Liver (tissue), 9 donors: ENCODE measurements around the gene METTL23. TPM values are rescaled to one million over a fixed set of nuclear protein-coding genes. Genes with fewer than 3 reads are reported as not detected.

Experiments
- DNase-seq: peaks from one replicate; pipeline ENCODE4 v3.0.0-alpha.2; 2017; ENCODE audit warnings: low spot score
- H3K27ac ChIP-seq, 2 donors: one replicate each; pipeline ENCODE4 v1.7.0; 2013; ENCODE audit warnings: inconsistent platforms in 2 of 2, low read length in 2 of 2, control low read depth in 1 of 2, low read depth in 1 of 2, mild to moderate bottlenecking in 1 of 2
- H3K27me3 ChIP-seq, 4 donors: one replicate each; pipeline versions ENCODE4 v1.6.1 to v1.7.0; 2013; ENCODE audit warnings: low read length in 3 of 4, inconsistent platforms in 1 of 4, mild to moderate bottlenecking in 1 of 4, moderate library complexity in 1 of 4; ENCODE audit not compliant: control insufficient read depth in 4 of 4, insufficient read depth in 4 of 4
- H3K36me3 ChIP-seq, 4 donors: one replicate each; pipeline versions ENCODE4 v1.6.1 to v1.7.0; 2013; ENCODE audit warnings: low read length in 3 of 4, mild to moderate bottlenecking in 3 of 4, low read depth in 1 of 4, moderate library complexity in 1 of 4; ENCODE audit not compliant: control insufficient read depth in 4 of 4, insufficient read depth in 3 of 4
- H3K4me1 ChIP-seq, 4 donors: one replicate each; pipeline versions ENCODE4 v1.6.1 to v1.7.0; 2013; ENCODE audit warnings: low read length in 3 of 4, mild to moderate bottlenecking in 3 of 4, moderate library complexity in 1 of 4; ENCODE audit not compliant: control insufficient read depth in 4 of 4, insufficient read depth in 4 of 4
- H3K4me3 ChIP-seq, 3 donors: one replicate each; pipeline versions ENCODE4 v1.6.1 to v1.7.0; 2013; ENCODE audit warnings: low read length in 3 of 3, control low read depth in 1 of 3, low read depth in 1 of 3, mild to moderate bottlenecking in 1 of 3
- H3K9ac ChIP-seq, 2 donors: one replicate each; pipeline ENCODE4 v1.7.0; 2013; ENCODE audit warnings: low read length in 2 of 2, mild to moderate bottlenecking in 2 of 2, moderate library complexity in 2 of 2, control low read depth in 1 of 2, low read depth in 1 of 2
- H3K9me3 ChIP-seq, 4 donors: one replicate each; pipeline versions ENCODE4 v1.6.1 to v1.7.0; 2013; ENCODE audit warnings: low read length in 3 of 4; ENCODE audit not compliant: control insufficient read depth in 4 of 4
- ATF3 ChIP-seq: IDR thresholded peaks from 2 replicates; pipeline ENCODE4 v1.6.1; 2016; ENCODE audit warnings: antibody characterized with exemption
- CTCF ChIP-seq: fragments of 150-350 bp; IDR thresholded peaks from 2 replicates; pipeline ENCODE4 v1.5.1; 2017; ENCODE audit warnings: improper control_type of control experiment, low read depth, low read length; ENCODE audit not compliant: missing input control
- EGR1 ChIP-seq, 2 donors: IDR thresholded peaks; 2 replicates each; pipeline ENCODE4 v1.6.1; 2016 to 2018; ENCODE audit warnings: antibody characterized with exemption in 2 of 2, low read depth in 2 of 2
- FOXA1 ChIP-seq: IDR thresholded peaks from 2 replicates; pipeline ENCODE4 v1.6.1; 2016; ENCODE audit warnings: antibody characterized with exemption
- FOXA2 ChIP-seq: IDR thresholded peaks from 2 replicates; pipeline ENCODE4 v1.6.1; 2016; ENCODE audit warnings: antibody characterized with exemption
- GABPA ChIP-seq, 2 donors: IDR thresholded peaks in 1 of 2; conservative IDR thresholded peaks in 1 of 2; 2 replicates each; pipeline ENCODE4 v1.6.1; 2016; ENCODE audit warnings: antibody characterized with exemption in 2 of 2, mild to moderate bottlenecking in 1 of 2, moderate library complexity in 1 of 2
- HNF4A ChIP-seq, 2 donors: conservative IDR thresholded peaks; 2 replicates each; pipeline ENCODE4 v1.6.1; 2016; ENCODE audit warnings: antibody characterized with exemption in 2 of 2, mild to moderate bottlenecking in 2 of 2
- HNF4G ChIP-seq: IDR thresholded peaks from 2 replicates; pipeline ENCODE4 v1.6.1; 2016; ENCODE audit warnings: antibody characterized with exemption
- JUND ChIP-seq, 2 donors: IDR thresholded peaks; 2 replicates each; pipeline ENCODE4 v1.6.1; 2016; ENCODE audit warnings: antibody characterized with exemption in 2 of 2
- MAX ChIP-seq: IDR thresholded peaks from 2 replicates; pipeline ENCODE4 v1.6.1; 2016; ENCODE audit warnings: antibody characterized with exemption
- RAD21 ChIP-seq, 2 donors: IDR thresholded peaks; 2 replicates each; pipeline ENCODE4 v1.6.1; 2016; ENCODE audit warnings: antibody characterized with exemption in 2 of 2, mild to moderate bottlenecking in 2 of 2
- REST ChIP-seq: IDR thresholded peaks from 2 replicates; pipeline ENCODE4 v1.6.1; 2016; ENCODE audit warnings: antibody characterized with exemption, mild to moderate bottlenecking
- RXRA ChIP-seq, 2 donors: IDR thresholded peaks; 2 replicates each; pipeline ENCODE4 v1.6.1; 2017 to 2018; ENCODE audit warnings: antibody characterized with exemption in 2 of 2, mild to moderate bottlenecking in 1 of 2
- SP1 ChIP-seq: IDR thresholded peaks from 2 replicates; pipeline ENCODE4 v1.6.1; 2018; ENCODE audit warnings: antibody characterized with exemption, mild to moderate bottlenecking
- TAF1 ChIP-seq: conservative IDR thresholded peaks from 2 replicates; pipeline ENCODE4 v1.6.1; 2016; ENCODE audit warnings: antibody characterized with exemption, mild to moderate bottlenecking
- YY1 ChIP-seq: IDR thresholded peaks from 2 replicates; pipeline ENCODE4 v1.6.1; 2016; ENCODE audit warnings: antibody characterized with exemption, mild to moderate bottlenecking
- ZBTB33 ChIP-seq: IDR thresholded peaks from 2 replicates; pipeline ENCODE4 v1.6.1; 2016; ENCODE audit warnings: antibody characterized with exemption
- WGBS: extraction: QIAGEN DNeasy Blood & Tissue Kit; methylation state at CpG from one replicate; pipeline ENCODE4 v1.1.7; 2013; 5-methylcytosine and 5-hydroxymethylcytosine counted together
- polyA plus RNA-seq, 2 donors: library from polyadenylated mRNA; stranded (reverse) in 1 of 2; unstranded in 1 of 2; fragments of 200-250 nt in 1 of 2; fragments of >200 nt in 1 of 2; fragmentation: Nextera tagmentation in 1 of 2; extraction: Ambion mirVana in 1 of 2; gene quantifications; one replicate each; pipeline versions ENCODE4 v1.2.1 to v1.2.3, GENCODE V29; 2013 to 2015
- total RNA-seq, 2 donors: library from RNA; depleted of rRNA; stranded (reverse); fragments of >200 nt; gene quantifications; one replicate each; pipeline ENCODE4 v1.2.3, GENCODE V29; 2014
- donor health status: healthy.
- donor health status: healthy.
- donor health status: healthy.
- donor health status: healthy.
- donor health status: healthy.

Gene METTL23
- total and polyA plus RNA-seq, 4 donors = 15.6 to 37.2 (median 22.1) TPM

GRCh38 chr17:76701471-76701967 lies 25.1 kb upstream of the METTL23 start (continued):
- TF ChIP-seq CTCF (no peak), RXRA (IDR thresholded peaks at IDR 0.05) (no peak), HNF4A (conservative IDR thresholded peaks at IDR 0.05) (no peak), RAD21 (IDR thresholded peaks at IDR 0.05) (no peak), FOXA1 (no peak)

GRCh38 chr17:76702076-76702475 lies 24.6 kb upstream of the METTL23 start:
- 91% methylated on average over 2 of the region's 2 CpGs for WGBS
- no peak for DNase-seq
- Histone ChIP-seq H3K9me3 (no peaks in the 10 kb centered on the region), H3K27me3 (no peaks in the 10 kb centered on the region), H3K4me3 (no peak overlapping the region), H3K9ac (no peak overlapping the region), H3K27ac (no peak overlapping the region), H3K36me3 (no peaks in the 10 kb centered on the region), H3K4me1 (peaks cover 0 to 2% (median 0%) of the 10 kb centered on the region in 4 donors)
- no peak for TF ChIP-seq GABPA (IDR thresholded peaks at IDR 0.05 in 1 of 2, conservative IDR thresholded peaks at IDR 0.05 in 1 of 2)
- TF ChIP-seq ATF3 = no peak
- no peak for TF ChIP-seq HNF4G
- no peak for TF ChIP-seq SP1
- TF ChIP-seq CTCF = no peak
- no peak for TF ChIP-seq MAX
- no peak for TF ChIP-seq TAF1
- TF ChIP-seq FOXA2 = no peak
- no peak for TF ChIP-seq FOXA1
- TF ChIP-seq EGR1 (IDR thresholded peaks at IDR 0.05; ENCODE audit: low read depth in 2 of 2) = no peak
- TF ChIP-seq ZBTB33 = no peak
- no peak for TF ChIP-seq YY1
- no peak for TF ChIP-seq RAD21 (IDR thresholded peaks at IDR 0.05)
- no peak for TF ChIP-seq REST
- no peak for TF ChIP-seq JUND (IDR thresholded peaks at IDR 0.05)
